Astrocyte (in vitro differentiated cells and primary cell): ENCODE measurements around the gene CDK5RAP2.

ENCODE experiments used
- EZH2 ChIP-seq: IDR thresholded peaks from 2 replicates; pipeline ENCODE4 v1.6.1; 2012; ENCODE audit warnings: mild to moderate bottlenecking, low read length, inconsistent platforms; ENCODE audit not compliant: insufficient read depth
- TF ChIP-seq, protein P1 (sequence below): IDR thresholded peaks from 2 replicates; pipeline ENCODE4 v1.5.1; 2011; ENCODE audit warnings: low read depth, mild to moderate bottlenecking, inconsistent platforms, low read length, moderate library complexity; ENCODE audit not compliant: insufficient read depth

DNA sequence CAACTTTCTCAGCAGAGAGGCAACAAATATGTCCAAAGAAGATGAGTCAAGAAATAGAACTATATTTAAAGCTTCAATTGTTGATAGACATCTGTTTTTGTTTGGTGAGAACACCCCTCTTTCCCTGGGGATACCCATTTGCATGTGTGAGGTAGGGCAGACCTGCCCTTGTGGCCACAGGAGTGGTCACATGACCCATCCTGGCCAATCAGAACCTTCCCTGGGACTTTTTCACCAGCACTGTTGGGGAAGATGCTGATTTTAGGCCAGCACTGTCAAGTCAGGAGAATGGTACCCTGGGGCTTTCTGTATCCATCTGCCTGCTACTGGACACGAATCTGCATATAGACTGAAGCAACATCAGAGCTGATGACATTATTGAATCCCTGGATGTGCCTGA lies 211.2 kb downstream of the CDK5RAP2 start:
- TF ChIP-seq, protein P1, sequence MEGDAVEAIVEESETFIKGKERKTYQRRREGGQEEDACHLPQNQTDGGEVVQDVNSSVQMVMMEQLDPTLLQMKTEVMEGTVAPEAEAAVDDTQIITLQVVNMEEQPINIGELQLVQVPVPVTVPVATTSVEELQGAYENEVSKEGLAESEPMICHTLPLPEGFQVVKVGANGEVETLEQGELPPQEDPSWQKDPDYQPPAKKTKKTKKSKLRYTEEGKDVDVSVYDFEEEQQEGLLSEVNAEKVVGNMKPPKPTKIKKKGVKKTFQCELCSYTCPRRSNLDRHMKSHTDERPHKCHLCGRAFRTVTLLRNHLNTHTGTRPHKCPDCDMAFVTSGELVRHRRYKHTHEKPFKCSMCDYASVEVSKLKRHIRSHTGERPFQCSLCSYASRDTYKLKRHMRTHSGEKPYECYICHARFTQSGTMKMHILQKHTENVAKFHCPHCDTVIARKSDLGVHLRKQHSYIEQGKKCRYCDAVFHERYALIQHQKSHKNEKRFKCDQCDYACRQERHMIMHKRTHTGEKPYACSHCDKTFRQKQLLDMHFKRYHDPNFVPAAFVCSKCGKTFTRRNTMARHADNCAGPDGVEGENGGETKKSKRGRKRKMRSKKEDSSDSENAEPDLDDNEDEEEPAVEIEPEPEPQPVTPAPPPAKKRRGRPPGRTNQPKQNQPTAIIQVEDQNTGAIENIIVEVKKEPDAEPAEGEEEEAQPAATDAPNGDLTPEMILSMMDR, result no peak
- no peak for TF ChIP-seq EZH2
